WERI-Rb-1 (cell line): ENCODE measurements around the gene RPL10.

Source experiments
- DNase-seq: peaks from one replicate; pipeline ENCODE4 v3.0.0-alpha.2; 2020
- H3K27ac ChIP-seq: fragments of 250-450 bp; sonication (Bioruptor Pico); 2 replicates; pipeline ENCODE4 v1.5.1; 2020; ENCODE audit warnings: mild to moderate bottlenecking, moderate library complexity
- H3K27me3 ChIP-seq: fragments of 250-450 bp; sonication (Bioruptor Pico); 2 replicates; pipeline ENCODE4 v1.5.1; 2021; ENCODE audit warnings: mild to moderate bottlenecking, low read depth, moderate library complexity; ENCODE audit not compliant: insufficient read depth, severe bottlenecking
- H3K36me3 ChIP-seq: fragments of 250-450 bp; sonication (Bioruptor Pico); 2 replicates; pipeline ENCODE4 v1.5.1; 2020; ENCODE audit warnings: mild to moderate bottlenecking, moderate library complexity
- H3K4me3 ChIP-seq: 2 replicates; pipeline ENCODE4 v1.5.1; 2011; ENCODE audit warnings: low read depth, mild to moderate bottlenecking, control low read depth, low read length
- H3K9me3 ChIP-seq: fragments of 250-450 bp; sonication (Bioruptor Pico); 2 replicates; pipeline ENCODE4 v1.5.1; 2021; ENCODE audit warnings: mild to moderate bottlenecking, moderate library complexity; ENCODE audit not compliant: severe bottlenecking
- CTCF ChIP-seq: IDR thresholded peaks from 2 replicates; pipeline ENCODE4 v1.5.1; 2011; ENCODE audit warnings: low read depth, mild to moderate bottlenecking, control low read depth, inconsistent platforms, low read length

RPL10 gene

GRCh38 chrX:154378799-154379568 is 19.2 kb upstream of the RPL10 start, which contains the start of gene EMD:
EMD (plus strand) TSS chrX:154379295; CDS start chrX:154379485, 190 bp downstream.
- H3K4me3 ChIP-seq, result peak within 1 kb of the TSS; percentile 90
- DNase-seq, result peak; percentile 99
- H3K27ac ChIP-seq, result peak within 1 kb of the TSS; percentile 96

GRCh38 chrX:154379569-154379951 is 18.6 kb upstream of the RPL10 start:
- Histone ChIP-seq H3K9me3 (no peaks in the 10 kb centered on the region), H3K27ac (peak overlapping the region; percentile 86), H3K27me3 (no peaks in the 10 kb centered on the region), H3K4me3 (peak overlapping the region; percentile 90), H3K36me3 (peaks cover 24% of the 10 kb centered on the region)
- no peak for DNase-seq
- no peak for TF ChIP-seq CTCF

More at GRCh38 chrX:154378799-154379568, 19.2 kb upstream of the RPL10 start, which contains the start of gene EMD:
- Histone ChIP-seq H3K27me3 (no peaks in the 10 kb centered on the region), H3K9me3 (no peaks in the 10 kb centered on the region), H3K36me3 (peaks cover 24% of the 10 kb centered on the region)
- no peak for TF ChIP-seq CTCF

GRCh38 chrX:154380153-154380552 is 18.0 kb upstream of the RPL10 start:
- Histone ChIP-seq H3K36me3 (peaks cover 24% of the 10 kb centered on the region), H3K27me3 (no peaks in the 10 kb centered on the region), H3K9me3 (no peaks in the 10 kb centered on the region), H3K4me3 (peak overlapping the region; percentile 90), H3K27ac (peak overlapping the region; percentile 86)
- DNase-seq, result no peak
- TF ChIP-seq CTCF, result no peak

- Histone ChIP-seq H3K27me3 (no peaks in the 10 kb centered on the region), H3K36me3 (peaks cover 24% of the 10 kb centered on the region), H3K4me3 (no peak overlapping the region), H3K9me3 (no peaks in the 10 kb centered on the region), H3K27ac (no peak overlapping the region)
- no peak for DNase-seq
- TF ChIP-seq CTCF, result no peak
Observed at GRCh38 chrX:154380787-154381186, 17.4 kb upstream of the RPL10 start.

GRCh38 chrX:154381271-154381670 is 16.9 kb upstream of the RPL10 start:
- Histone ChIP-seq H3K27me3 (no peaks in the 10 kb centered on the region), H3K27ac (no peak overlapping the region), H3K4me3 (no peak overlapping the region), H3K36me3 (peaks cover 24% of the 10 kb centered on the region), H3K9me3 (no peaks in the 10 kb centered on the region)
- DNase-seq, result no peak
- TF ChIP-seq CTCF, result no peak
